Vagina (tissue), 2 donors: ENCODE measurements around the gene ALLC. TPM values are rescaled to one million over a fixed set of nuclear protein-coding genes. Genes with fewer than 3 reads are reported as not detected.

Source experiments
- DNase-seq, 2 donors: peaks; one replicate each; pipeline ENCODE4 v3.0.0-alpha.2; 2017; ENCODE audit errors: extremely low spot score in 2 of 2
- H3K27ac ChIP-seq: fragments of 200-600 bp; sonication (generic); one replicate; pipeline ENCODE4 v1.5.1; 2019
- H3K27me3 ChIP-seq: fragments of 200-600 bp; sonication (generic); one replicate; pipeline ENCODE4 v1.5.1; 2019
- H3K36me3 ChIP-seq, 2 donors: fragments of 200-600 bp; sonication (generic); one replicate each; pipeline ENCODE4 v1.5.1; 2017 to 2019
- H3K4me1 ChIP-seq: fragments of 200-600 bp; sonication (generic); one replicate; pipeline ENCODE4 v1.5.1; 2019
- H3K4me3 ChIP-seq, 2 donors: fragments of 200-600 bp; sonication (generic); 1 replicate in 1 of 2; 2 replicates in 1 of 2; pipeline ENCODE4 v1.5.1; 2016 to 2019
- H3K9me3 ChIP-seq: fragments of 200-600 bp; sonication (generic); one replicate; pipeline ENCODE4 v1.5.1; 2019
- POLR2A ChIP-seq, 2 donors: fragments of 450-650 bp; IDR thresholded peaks; one replicate each; pipeline ENCODE4 v1.6.1; 2017; ENCODE audit warnings: antibody characterized with exemption in 2 of 2, mild to moderate bottlenecking in 2 of 2, moderate library complexity in 2 of 2
- POLR2AphosphoS5 ChIP-seq, 2 donors: sonication (generic); formaldehyde crosslinking; IDR thresholded peaks; one replicate each; pipeline ENCODE4 v1.9.0; 2017; ENCODE audit warnings: antibody characterized with exemption in 2 of 2, mild to moderate bottlenecking in 2 of 2, low read depth in 1 of 2; ENCODE audit not compliant: insufficient read depth in 1 of 2
- intact Hi-C: fragments of 100-400 bp; cut with DNase I; formaldehyde crosslinking; loops from one replicate; pipeline ENCODE4 v1.15.1; 2023
- total RNA-seq: library from RNA; depleted of rRNA; stranded (reverse); fragments of >200 nt; gene quantifications from one replicate; pipeline ENCODE4 v1.2.3, GENCODE V29; 2016
- TF ChIP-seq, protein P1 (sequence below), 3 experiments: fragments of 450-650 bp in 2 of 3; fragments of 200-600 bp in 1 of 3; sonication (generic) in 1 of 3; IDR thresholded peaks; one replicate each; pipeline ENCODE4 v1.5.1; 2017 to 2019; ENCODE audit warnings: antibody characterized with exemption in 3 of 3, mild to moderate bottlenecking in 2 of 3, moderate library complexity in 2 of 3

The ALLC gene
- total RNA-seq, 1 donor from 2014 or later: not detected

DNA sequence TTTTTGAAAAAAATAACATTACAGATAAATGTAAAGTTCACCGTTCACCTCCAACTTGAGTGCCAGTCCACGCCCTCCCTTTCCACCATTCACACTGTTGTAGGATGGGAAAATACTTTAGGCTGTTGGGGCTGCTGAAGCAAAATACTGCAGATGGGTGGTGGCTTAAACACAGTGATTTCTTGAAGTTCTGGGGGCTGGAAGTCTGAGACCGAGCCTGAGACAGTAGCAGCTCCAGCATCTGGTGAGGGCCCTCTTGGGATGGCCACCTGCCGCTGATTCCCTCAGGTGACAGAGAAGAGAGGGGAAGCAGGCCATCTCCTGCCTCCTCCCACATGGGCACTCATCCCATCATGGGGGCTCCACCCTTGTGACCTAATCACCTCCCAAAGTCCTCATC, 17.7 kb downstream of the ALLC start:
- DNase-seq: no peak
- H3K4me3 ChIP-seq: no peak overlapping the region
- no peak overlapping the region for H3K27ac ChIP-seq
- H3K36me3 ChIP-seq: no peaks in the 10 kb centered on the region
- intact Hi-C loops: no loop called here
- TF ChIP-seq POLR2A (IDR thresholded peaks at IDR 0.05) (no peak), POLR2AphosphoS5 (IDR thresholded peaks at IDR 0.05; ENCODE audit: insufficient read depth in 1 of 2, low read depth in 1 of 2) (no peak)
- TF ChIP-seq, protein P1, sequence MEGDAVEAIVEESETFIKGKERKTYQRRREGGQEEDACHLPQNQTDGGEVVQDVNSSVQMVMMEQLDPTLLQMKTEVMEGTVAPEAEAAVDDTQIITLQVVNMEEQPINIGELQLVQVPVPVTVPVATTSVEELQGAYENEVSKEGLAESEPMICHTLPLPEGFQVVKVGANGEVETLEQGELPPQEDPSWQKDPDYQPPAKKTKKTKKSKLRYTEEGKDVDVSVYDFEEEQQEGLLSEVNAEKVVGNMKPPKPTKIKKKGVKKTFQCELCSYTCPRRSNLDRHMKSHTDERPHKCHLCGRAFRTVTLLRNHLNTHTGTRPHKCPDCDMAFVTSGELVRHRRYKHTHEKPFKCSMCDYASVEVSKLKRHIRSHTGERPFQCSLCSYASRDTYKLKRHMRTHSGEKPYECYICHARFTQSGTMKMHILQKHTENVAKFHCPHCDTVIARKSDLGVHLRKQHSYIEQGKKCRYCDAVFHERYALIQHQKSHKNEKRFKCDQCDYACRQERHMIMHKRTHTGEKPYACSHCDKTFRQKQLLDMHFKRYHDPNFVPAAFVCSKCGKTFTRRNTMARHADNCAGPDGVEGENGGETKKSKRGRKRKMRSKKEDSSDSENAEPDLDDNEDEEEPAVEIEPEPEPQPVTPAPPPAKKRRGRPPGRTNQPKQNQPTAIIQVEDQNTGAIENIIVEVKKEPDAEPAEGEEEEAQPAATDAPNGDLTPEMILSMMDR (IDR thresholded peaks at IDR 0.05): no peak
- H3K4me1 ChIP-seq: no peaks in the 10 kb centered on the region
- H3K9me3 ChIP-seq: no peaks in the 10 kb centered on the region
- no peaks in the 10 kb centered on the region for H3K27me3 ChIP-seq

DNA sequence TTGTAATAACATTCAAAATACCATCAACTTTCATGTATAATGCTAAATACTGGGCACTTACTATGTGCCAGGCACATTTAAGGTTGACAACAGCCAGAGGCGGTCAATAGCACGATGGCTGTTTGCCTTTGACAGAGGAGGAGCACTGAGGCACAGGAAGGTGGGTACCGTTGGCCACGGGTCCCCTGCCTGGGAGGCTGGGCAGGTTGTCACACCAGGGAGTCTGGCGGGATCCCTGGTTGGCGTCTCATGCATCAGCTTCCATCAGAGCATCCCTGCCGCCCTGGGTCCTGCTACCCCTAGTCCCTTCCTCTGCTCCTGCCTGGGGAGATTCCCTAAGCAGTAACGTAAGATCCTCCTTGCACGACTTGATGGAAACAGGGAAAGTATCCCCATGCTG, 19.4 kb downstream of the ALLC start:
- no peak for DNase-seq
- intact Hi-C loops: no loop called here
- no peak for TF ChIP-seq POLR2A (IDR thresholded peaks at IDR 0.05)
- no peak for TF ChIP-seq POLR2AphosphoS5 (IDR thresholded peaks at IDR 0.05; ENCODE audit: insufficient read depth in 1 of 2, low read depth in 1 of 2)
- TF ChIP-seq, protein P1 (IDR thresholded peaks at IDR 0.05): no peak
- Histone ChIP-seq H3K4me3 (no peak overlapping the region), H3K27me3 (no peaks in the 10 kb centered on the region), H3K27ac (no peak overlapping the region), H3K36me3 (no peaks in the 10 kb centered on the region), H3K9me3 (no peaks in the 10 kb centered on the region), H3K4me1 (no peaks in the 10 kb centered on the region)

DNA sequence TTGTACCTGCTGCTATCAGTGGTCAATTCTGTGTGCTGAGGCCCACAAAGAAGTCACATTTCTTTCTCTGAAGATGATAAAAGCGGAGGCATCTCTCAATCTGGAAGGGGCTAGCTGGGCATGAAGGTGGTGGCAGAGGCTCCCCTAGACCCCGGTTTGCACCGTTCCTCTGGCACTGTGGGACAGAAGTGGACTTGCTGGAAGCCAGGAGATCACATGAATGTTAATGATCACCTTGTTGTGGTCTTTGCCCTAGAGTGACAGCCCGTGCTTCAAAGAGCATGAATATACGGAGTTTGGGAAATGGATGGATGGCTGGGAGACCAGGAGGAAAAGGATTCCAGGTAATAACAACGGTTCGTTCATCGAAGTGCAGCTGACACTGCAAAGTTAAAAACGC, 20.2 kb downstream of the ALLC start:
- intact Hi-C loops: no loop called here
- no peaks in the 10 kb centered on the region for H3K9me3 ChIP-seq
- DNase-seq: no peak

DNA sequence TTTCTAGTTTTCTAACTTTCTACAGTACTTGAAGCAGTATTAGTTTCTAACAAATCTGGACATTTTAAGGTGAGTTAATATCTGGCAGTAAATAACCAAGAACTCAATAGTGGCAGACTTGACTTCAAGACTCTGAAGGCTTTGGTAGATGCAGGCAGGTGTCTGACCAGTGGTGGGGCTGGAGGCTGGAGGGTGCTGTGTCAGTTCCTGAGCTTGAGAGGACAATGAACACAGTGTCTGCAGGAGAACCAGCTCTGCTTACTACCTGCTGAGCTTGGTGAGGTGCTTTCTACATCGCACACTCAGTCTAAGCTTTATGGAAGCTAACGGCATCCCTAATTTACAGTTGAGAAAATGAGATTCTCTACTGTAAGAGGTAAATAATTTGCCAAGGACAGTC, 21.2 kb downstream of the ALLC start:
- H3K27me3 ChIP-seq: no peaks in the 10 kb centered on the region
- intact Hi-C loops: no loop called here

More for the DNA sequence above, 20.2 kb downstream of the ALLC start:
- Histone ChIP-seq H3K4me1 (no peaks in the 10 kb centered on the region), H3K27ac (no peak overlapping the region), H3K27me3 (no peaks in the 10 kb centered on the region), H3K4me3 (no peak overlapping the region), H3K36me3 (no peaks in the 10 kb centered on the region)
- TF ChIP-seq, protein P1 (IDR thresholded peaks at IDR 0.05): no peak
- TF ChIP-seq POLR2A (IDR thresholded peaks at IDR 0.05): no peak
- TF ChIP-seq POLR2AphosphoS5 (IDR thresholded peaks at IDR 0.05; ENCODE audit: insufficient read depth in 1 of 2, low read depth in 1 of 2): no peak

More for the DNA sequence above, 21.2 kb downstream of the ALLC start:
- TF ChIP-seq, protein P1 (IDR thresholded peaks at IDR 0.05): no peak
- TF ChIP-seq POLR2AphosphoS5 (IDR thresholded peaks at IDR 0.05; ENCODE audit: insufficient read depth in 1 of 2, low read depth in 1 of 2) (no peak), POLR2A (IDR thresholded peaks at IDR 0.05) (no peak)
- Histone ChIP-seq H3K27ac (no peak overlapping the region), H3K36me3 (no peaks in the 10 kb centered on the region), H3K4me1 (no peaks in the 10 kb centered on the region), H3K4me3 (no peak overlapping the region), H3K9me3 (no peaks in the 10 kb centered on the region)
- no peak for DNase-seq
